Measurements from ENCODE around the gene BEGAIN. TPM values are rescaled to one million over a fixed set of nuclear protein-coding genes. Genes with fewer than 3 reads are reported as not detected.

Gene BEGAIN
- total RNA-seq, 1 donor from 2014 or later = 1.0 TPM

DNA sequence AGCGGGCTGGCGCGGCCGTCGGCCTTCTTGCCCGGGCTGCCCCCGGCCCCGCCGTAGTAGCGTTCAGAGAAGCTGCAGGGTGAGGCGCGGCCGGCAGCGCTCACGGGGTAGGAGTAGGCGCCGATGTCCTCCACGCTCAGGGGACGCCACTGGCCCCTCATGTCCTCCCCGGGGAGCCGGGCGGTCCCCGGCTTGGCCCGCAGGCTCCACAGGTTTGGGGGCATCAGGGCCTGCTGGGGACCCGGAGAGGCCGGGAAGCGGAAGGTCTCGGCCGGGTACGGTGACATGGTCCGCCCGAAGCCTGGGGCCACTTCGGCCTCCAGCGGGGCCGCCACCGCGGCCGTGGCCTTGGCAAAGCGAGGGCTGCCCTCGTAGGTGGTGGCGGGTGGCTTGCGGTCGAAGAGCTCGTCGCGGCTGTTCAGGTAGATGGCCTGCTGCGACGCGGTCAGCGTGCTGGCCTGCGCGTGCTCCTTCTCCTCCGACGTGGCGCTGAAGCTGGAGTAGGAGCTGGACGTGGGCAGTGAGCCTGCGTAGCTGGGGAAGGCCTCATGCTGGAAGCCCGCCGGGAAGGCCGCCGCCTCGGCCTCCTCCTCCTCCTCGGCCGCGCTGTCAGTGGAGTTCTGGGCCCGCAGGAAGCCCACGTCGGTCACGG lies 48.7 kb downstream of the BEGAIN start:
- intact Hi-C loops (cut with micrococcal nuclease) = no loop called here

DNA sequence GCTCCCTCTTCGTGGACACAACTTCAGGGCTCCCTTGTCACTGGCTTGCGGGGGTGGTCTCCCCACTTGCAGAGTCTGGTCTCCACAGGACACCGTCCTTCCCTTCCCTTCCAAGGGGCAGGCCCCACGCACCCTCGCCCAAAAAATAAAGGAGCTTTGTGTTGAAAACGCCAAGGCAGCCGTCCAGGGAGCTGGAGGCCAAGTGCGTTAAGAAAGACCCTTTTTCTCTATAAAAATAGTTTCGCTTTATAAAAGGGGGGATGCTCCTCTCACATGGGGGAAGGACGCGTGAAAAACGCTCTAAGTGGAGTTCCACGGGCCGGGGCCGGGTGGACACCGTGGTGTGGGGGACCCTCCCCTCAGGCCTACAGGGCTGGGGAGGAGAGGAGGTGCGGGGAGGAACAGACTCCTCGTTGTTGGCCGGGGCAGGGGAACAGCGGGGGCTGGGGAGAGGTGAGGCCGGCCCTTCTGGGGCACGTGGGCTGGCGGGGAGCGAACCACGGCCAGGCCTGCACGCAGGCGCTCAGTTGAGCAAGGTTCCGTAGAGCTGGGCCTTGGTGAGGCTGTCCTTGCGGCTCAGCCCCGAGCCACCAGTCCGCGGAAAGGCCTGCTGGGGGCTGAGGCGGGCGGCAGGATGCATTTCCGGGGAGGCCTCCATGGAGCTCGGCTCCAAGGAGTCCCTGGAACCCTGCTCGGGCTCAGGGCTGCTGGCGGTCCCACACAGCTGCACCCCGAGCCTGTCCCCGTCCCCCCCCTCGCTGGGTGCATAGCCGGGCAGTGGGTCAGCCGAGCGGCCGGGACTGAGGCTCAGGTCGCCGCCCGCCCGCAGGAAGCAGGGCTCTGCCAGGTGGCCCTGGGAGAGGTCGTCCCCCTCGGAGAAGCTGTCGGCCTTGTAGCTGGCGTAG lies 49.5 kb downstream of the BEGAIN start:
- intact Hi-C loops (cut with micrococcal nuclease) = no loop called here

DNA sequence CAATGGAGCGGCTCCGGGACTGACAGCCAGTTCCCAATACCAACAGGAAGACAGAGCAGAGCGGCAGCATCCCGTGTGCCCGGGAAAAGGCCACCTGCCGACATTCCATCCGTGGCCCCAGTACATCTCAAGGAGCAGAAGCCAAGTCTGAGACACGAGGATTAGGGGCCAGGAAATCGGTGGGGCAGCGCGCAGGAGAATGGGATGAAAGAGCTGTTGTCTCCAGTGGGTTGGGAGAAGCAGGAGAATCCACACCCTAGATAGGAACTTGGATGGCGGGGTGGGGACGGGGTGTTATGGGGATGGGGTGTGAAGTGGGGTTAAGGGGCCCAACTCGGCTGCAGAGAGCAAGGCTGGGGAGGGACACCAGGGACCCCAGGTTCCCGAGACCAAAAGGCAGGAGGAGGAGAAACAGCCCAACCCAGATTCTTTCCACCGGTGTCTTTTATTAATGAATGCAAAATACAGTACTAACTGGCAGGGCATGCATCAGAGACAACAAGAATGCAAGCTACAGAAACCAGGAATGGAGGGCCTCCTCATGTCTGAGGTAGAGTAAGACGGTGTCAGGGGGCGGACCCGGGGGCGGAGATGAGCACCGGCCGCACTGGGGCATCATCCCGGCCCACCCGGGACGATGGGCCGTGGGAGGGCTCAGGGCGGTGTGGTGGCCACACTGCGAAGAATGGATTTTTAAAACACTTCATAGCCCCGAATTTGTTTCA lies 50.3 kb downstream of the BEGAIN start:
- intact Hi-C loops (cut with micrococcal nuclease) = no loop called here

DNA sequence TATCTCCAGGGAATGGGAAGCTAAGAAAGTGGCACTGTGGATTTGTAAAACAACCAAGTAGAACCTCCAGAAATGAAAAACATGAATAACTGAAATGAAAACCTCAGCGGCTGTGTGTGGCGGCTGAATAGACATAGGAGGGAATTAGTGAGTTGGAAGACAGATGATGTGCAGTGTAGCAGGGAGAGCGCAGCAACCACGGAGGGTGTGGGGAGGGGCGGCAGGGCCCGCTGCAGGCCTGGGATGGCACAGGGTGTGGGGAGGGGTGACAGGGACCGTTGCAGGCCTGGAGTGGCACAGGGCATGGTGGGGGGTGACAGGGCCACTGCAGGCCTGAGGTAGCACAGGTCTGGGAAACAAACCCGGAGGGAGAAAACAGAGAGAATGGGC lies 51.1 kb downstream of the BEGAIN start:
- intact Hi-C loops (cut with micrococcal nuclease) = no loop called here

DNA sequence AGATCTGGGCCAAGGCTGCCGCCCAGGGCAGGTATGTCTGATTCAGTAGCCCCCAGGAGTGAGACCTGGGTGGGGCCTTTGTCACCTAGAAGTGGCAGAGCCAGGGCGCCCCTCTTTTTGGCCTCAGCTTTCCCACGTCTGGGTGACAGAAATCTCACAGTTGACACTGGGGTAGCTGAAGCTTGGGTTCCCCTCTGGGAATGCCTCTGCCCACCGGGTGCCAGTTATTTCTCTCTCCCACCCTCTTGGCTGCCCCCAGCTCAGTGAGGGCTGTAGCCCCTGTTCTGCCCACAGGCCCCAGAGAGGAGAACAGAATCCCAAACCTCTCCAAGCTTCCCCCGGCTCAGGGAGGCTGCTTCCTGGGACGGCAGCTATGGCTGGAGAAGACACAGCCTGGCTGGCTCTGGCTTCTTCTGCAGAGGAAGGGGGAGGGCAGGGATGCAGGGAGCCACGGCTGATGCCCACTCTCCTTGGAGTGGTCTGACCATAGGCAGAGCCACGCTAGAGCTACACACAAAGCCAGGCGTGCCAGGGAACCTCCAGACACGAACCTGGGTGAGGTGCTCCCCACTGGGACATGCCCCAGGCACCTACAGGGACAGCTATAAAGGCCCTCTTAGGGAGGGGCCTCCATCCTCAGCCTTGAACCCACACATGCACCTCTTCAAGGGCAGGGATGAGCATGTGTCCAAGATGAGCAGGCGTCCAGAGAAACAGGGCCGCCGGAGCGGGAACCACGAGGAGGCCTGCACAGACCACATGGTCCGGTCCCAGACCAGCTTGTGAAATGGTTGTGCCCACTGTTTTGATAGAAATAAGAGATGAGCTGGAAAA lies 51.7 kb downstream of the BEGAIN start:
- intact Hi-C loops (cut with micrococcal nuclease) = no loop called here

DNA sequence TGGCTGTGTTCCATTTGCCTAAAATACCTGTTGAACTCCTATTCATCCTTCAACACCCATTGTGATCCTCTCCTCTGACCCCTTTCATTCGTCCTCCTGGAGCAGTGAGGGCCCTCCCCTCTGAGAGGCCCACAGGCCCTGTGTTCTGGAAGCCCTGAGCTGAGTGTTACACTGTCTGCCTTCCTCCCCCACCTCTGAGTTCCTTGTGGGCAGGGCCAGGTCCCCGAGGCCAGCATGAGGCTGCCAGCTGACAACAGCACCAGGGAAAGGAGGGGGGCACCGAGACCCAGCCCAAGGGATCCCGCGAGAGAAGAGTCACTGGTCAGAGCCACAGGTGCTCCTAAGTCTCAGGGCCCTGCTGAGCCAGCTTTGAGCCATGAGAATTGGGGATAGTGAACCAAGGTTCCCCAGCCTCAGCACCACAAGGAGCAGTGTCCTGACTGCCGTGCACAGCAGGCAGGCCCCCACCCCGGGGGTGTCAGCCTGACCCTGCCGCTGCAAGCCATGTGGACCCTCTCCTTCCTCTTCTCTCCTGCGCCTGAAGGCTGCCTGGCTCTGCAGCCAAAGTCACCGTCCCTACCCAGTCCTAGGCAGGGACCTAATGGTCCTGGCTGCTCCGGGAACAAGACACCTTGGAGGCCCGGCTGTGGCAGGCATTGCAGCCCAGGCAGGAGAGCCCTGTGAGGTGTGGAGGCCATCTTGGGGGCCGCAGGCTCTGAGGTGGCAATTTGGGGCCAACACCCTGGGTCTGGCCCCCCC lies 52.5 kb downstream of the BEGAIN start:
- intact Hi-C loops (cut with micrococcal nuclease) = no loop called here

DNA sequence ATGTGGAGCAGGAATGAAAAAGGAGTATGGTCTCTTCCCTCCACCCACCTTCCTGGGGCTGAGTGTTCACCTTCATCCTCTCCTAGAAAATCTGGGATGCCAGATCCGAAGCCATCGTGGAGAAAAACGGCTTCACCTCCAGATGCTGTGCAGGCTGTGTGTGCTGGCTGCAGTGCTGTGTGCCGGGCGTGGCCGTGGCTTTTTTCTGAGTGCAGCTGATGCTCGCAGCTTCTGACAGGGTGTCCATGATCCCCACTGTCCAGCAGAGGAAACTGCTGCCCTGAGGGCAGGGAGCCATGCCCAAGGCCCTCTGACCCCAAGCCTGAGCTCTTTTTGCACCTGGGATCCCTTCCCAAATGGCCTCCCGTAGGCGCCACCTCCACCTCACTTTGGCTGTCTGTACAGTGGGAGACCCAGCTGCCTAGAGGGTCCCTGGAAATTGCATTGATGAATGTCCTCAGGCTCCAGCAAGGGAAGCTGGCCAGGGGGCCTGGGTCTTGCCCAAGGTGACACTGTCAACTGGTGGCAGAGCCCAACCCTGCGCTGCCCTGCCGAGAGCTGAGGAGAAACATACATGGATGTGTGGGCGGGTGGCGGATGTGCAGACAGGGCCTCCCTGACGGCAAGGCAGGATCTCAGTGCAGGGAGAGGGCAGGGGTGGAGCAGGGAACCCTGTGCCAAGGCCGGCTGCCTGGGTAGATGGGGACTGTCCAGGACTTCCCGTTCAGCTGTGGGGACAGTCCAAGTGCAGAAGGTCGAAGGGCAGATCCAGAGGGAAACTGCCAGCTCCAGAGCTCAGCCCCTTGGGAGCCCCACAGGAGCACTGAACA lies 53.3 kb downstream of the BEGAIN start:
- intact Hi-C loops (cut with micrococcal nuclease) = no loop called here

DNA sequence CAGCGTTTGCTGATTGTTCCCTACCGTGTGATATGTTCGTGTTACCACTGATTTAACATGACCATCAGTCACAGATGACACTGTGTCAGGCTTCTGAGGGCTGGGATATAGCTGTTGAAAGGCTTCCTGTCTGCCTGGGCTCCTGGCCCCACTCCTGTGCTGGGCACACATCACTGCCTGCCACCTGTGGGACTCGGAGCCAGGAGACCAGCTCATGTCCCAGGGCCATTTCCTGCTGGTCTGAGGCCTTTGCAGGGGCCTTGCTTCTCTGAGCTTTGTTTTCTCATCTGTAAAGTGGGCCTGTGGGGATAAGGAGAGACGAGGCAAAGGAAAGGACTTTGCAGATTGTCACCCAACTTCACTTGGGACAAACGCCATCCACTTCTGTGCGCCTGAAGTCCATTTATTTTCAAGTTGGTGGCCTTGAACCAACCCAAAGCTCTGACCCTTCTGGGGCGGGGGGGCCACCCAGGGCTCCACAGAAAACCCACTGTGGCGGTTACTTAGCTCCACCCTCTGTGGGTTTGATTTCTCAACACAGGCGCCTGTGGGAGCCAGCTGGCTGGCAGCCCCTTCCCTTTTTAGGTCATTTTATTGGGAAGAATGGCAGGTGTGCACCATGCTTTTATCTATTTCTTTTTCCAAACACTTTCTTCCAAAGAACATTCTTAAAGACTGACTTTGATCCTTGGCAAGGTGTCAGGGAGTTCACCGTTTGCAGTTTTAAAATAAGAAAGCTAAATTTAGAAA lies 54.1 kb downstream of the BEGAIN start:
- intact Hi-C loops (cut with micrococcal nuclease) = no loop called here

DNA sequence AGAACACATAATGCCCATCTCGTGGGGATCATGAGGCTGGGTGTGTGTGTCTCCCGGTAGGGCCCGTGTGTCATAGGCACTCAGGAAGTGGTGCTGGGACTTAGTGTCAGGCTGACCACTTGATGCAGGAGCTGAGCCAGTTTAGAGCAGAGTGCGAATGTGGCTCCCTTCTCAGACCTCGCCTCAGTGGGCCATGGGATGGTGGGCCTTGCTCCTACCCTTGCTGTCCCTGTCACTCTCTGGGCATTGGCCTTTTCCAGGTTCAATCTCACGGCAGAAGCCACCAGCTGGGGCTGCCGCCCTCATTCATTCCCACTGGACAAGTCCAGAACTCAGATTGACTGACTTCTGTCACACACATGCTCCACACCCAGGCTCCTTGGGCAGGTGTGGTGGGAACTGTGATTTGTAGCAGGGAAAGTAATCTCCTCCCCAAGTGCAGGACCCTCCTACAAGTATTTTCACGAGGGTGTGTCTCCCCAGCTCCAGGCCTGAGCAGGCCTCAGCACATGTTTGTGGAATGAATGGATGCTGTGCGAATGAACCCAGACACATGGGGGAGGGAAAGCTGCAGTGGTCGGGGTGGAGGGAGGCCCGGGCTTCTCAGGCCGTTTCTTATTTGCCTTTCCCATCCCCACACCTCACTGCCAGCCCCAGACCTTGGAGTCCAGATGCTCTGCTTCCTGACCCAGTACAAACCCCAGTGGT lies 54.9 kb downstream of the BEGAIN start:
- intact Hi-C loops (cut with micrococcal nuclease) = no loop called here

DNA sequence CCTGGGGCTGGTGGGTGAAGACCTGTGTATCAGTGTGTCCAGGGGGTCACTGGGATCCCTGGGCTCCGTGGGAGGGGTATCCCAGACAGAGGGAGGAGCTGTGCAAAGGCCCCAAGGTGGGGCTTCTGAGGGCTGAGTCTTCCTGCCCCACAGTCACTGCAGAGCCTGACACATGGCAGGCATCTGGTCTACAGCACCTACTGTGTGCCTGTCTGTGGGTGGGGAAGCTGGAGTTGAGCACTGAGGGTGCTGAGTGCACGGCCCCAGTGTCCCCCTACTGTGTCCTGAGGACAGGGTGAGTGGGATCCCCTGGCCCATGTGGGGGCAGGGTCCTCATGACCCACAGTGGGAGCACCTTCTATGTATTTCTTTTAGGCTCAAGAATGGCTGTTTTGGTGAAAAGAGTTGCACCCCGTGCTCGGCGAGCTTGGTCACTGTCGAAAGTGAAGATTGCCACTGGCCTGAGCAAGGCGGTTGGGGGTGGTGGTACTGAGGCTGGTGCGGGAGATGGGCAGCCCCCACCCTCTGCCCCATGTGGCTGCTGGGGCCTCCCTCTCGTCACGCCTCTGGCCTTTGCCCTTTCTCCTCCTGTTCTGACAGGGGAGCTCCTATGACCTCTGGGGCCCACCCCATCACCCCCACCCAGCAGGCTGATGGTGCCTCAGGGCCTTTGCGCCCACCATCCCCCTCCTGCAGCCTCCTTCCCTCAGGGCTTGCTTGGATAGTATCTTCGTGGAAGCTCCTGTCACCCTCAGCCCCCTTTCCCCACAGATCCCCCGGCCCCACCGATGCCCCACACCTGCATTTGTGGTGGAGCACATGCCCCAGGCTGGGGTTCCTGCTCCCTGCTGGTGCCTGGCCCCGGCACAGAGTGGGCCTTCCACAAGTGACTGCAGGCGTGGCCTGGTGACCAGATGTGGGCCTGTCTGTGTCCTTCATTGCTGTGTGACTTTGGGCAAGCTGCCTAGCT lies 55.8 kb downstream of the BEGAIN start:
- intact Hi-C loops (cut with micrococcal nuclease) = no loop called here

DNA sequence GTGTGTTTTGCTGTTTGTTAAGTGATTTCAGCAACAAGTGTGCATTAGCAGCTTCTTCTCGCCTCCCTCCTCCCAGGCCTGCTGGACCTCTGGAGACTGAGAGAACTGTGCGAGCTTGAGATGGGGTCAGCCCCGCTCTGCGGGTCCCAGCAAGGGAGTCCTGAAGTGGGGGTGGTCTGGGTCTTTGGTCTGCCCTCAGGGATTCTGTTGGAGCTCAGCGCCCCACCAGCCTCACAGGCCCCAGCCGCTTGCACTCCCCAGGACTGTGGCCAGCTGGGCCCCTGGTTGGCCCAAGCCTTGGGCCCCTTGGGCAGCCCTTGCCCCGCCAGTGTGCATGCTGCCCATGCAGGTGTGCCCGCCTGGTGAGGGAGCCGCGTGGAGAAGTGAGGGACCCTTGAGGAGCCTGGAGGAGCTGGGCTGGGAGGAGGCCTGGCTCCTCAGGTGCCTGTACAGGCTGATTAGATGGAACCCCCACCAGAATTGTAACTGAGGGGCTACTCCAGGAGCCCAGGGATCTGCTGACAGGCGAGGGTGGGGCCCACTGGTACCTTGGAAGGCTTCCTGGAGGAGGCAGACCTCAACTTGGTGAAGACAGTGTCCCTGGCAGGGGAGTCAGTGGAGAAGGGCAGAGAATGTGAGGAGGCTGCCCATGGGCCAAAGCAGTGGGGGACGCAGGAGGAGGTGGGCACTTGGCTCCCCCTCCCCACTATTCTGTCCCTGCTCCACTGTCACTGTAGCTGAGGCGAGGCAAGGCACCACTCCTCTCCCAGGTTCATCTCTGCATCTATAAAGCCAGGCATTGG lies 56.7 kb downstream of the BEGAIN start:
- intact Hi-C loops (cut with micrococcal nuclease) = no loop called here

DNA sequence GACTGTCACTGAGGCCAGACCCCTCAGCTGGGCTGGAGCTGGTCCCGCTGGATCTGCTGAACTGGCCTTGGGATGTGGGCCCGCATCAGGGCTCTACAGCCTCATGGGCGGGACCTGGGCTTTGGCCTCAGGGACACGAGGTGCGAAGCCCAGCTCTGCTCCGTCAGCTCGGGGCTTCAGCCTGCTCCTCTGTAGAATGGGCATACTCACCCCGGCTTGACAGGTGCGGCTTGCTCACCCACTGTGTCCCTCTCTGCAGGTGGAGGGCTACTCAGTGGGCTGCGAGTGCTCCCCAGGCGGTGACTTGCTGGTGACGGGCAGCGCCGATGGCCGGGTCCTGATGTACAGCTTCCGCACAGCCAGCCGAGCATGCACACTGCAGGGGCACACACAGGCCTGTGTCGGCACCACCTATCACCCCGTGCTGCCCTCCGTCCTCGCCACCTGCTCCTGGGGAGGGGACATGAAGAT lies 57.6 kb downstream of the BEGAIN start:
- intact Hi-C loops (cut with micrococcal nuclease) = no loop called here

DNA sequence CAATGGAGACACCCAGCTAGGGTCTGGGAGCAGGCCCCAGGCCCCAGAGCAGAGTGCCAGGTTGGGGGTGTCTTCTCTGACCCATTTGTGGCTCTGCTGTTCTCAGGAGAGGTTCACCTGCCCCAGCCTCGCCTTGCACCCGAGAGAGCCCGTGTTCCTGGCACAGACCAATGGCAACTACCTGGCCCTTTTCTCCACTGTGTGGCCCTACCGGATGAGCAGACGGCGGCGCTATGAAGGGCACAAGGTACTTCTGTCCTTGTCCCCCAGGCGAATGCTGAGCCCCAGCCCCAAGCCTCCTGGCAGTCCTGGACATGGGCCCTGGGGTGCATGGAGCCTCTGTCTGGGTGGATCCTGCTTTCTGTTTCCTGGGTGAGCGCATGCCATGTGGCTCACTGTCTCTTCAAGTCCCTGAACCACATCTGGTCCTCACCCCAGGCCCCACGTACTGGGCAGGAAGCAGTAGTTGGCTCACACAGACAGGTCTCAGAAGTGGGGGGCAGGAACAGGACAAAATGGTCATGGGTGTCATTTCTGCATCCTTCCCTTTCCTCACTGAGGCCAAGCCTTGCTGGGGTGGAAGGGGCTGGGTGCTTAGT lies 58.2 kb downstream of the BEGAIN start:
- intact Hi-C loops (cut with micrococcal nuclease) = no loop called here

DNA sequence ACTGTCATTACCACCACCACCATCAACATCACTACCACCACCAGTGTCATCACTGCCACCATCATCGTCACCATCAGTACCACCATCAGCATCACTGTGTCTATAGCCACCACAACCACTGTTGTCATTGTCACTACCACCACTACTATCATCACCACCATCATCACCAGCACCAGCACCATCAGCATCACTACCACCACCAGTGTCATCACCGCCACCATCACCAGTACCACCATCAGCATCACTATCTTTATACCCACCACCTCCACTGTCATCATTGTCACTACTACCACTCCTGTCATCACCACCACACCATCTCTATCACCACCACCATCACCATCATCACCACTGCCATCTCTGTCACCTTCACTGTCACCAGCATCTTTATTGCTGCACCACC lies 60.6 kb downstream of the BEGAIN start:
- intact Hi-C loops (cut with micrococcal nuclease) = no loop called here

DNA sequence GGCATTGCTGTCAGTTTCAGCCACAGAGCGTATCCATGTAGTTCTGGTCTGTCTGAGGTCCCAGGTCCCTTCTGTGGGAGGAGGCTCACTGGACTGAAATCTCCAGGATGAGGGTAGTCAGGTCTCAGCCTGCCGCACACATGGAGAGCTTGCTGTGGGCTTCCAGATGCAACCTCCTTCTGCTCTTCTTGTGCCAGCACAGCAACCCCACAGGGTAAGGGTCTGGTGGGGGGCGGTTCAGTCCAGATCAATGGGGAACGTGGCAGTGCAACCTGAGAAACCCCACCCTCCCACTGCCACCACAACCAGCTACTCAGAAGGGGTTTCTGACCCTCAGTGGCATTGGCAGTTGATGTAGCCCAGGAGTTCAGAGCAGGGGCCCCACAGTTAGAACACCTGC lies 61.2 kb downstream of the BEGAIN start:
- intact Hi-C loops (cut with micrococcal nuclease) = no loop called here

DNA sequence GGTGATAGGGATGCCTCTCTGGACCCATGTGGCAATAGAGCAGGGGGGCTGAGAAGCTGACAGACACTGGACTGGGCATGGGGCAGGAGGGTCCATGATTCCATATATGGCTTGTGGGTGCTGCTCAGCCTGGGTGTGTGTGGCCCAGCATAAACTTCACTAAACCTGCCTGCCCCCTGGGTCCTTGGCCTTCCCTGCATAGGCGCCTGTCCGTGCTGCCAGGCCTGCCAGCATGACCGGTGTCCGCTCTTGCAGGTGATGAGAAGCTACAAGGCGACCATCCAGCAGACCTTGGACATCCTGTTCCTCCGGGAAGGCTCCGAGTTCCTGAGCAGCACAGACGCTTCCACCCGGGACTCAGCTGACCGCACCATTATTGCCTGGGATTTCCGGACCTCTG lies 61.6 kb downstream of the BEGAIN start:
- intact Hi-C loops (cut with micrococcal nuclease) = loop anchor here (1.0 to 2.0 kb wide), 2 partner anchors 120 to 127 kb away; no protein-coding TSS in a partner anchor

Data from T-helper 1 cell treated with Interleukin-12 subunit alpha and Interleukin-12 subunit beta and Interleukin-4 antibody, amounts not matched to agents 30 ng/mL and 1 ng/mL, for 36 hours (primary cell).